Measurements from ENCODE around the gene SELENOW. TPM values are rescaled to one million over a fixed set of nuclear protein-coding genes. Genes with fewer than 3 reads are reported as not detected.

SELENOW gene
- total RNA-seq, 3 donors from 2014 or later (not counting 1 experiment from before 2014, with no cell fraction given): 90.5 to 104 (median 97.2) TPM

DNA sequence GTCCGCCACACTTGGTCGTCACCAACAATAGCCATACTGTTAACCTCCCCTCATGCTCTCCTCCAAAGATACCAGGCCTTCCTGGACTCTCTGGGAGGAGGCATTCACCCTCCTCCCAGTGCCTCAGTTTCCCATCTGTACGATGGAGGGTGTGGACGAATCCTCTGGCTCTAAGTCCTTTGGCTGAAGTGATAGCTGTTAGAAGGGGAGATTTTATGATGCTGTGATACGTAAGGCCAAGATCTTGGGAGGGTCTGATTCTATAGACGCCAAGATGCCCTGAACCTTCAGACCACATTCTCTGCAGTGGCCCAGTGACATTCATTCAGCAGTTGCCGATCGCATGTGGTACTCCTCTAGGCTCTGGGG lies 48.0 kb upstream of the SELENOW start:
- ATAC-seq: no peak
- H3K9me3 Mint-ChIP-seq: no peaks in the 10 kb centered on the region
- no peaks in the 10 kb centered on the region for H3K36me3 ChIP-seq (ENCODE audit: control insufficient read depth, insufficient read depth, low read length)
- intact Hi-C loops (cut with micrococcal nuclease): no loop called here
- H3K4me3 ChIP-seq (ENCODE audit: low read length): no peak overlapping the region
- 85% methylated on average over 8 of the region's 8 CpGs for WGBS (ENCODE audit: insufficient coverage)
- no peak overlapping the region for H3K27ac ChIP-seq (ENCODE audit: low read length)
- peaks cover 12% of the 10 kb centered on the region for H3K4me1 ChIP-seq (ENCODE audit: control insufficient read depth, insufficient read depth, low read length)
- H3K27me3 Mint-ChIP-seq (ENCODE audit: low read depth in 2 of 2): peaks cover 40 to 44% of the 10 kb centered on the region in 2 donors
- no peak overlapping the region for H3K4me3 Mint-ChIP-seq
- no peaks in the 10 kb centered on the region for H3K9me3 ChIP-seq (ENCODE audit: control insufficient read depth, insufficient read depth, low read length)
- no peak for DNase-seq
- H3K27me3 ChIP-seq (ENCODE audit: control insufficient read depth, insufficient read depth, low read length): peaks cover 14% of the 10 kb centered on the region
- H3K4me1 Mint-ChIP-seq: peaks cover 9 to 17% of the 10 kb centered on the region in 2 donors
- no peak for TF ChIP-seq CTCF (IDR thresholded peaks at IDR 0.05)
- H3K36me3 Mint-ChIP-seq: no peaks in the 10 kb centered on the region
- H3K27ac Mint-ChIP-seq: no peak overlapping the region

GRCh38 chr19:47730910-47731309 lies 47.6 kb upstream of the SELENOW start:
- intact Hi-C loops (cut with micrococcal nuclease): no loop called here
- no peak for TF ChIP-seq CTCF (IDR thresholded peaks at IDR 0.05)
- H3K36me3 ChIP-seq (ENCODE audit: control insufficient read depth, insufficient read depth, low read length): no peaks in the 10 kb centered on the region
- Mint-ChIP-seq H3K4me3 (no peak overlapping the region), H3K36me3 (no peaks in the 10 kb centered on the region), H3K27ac (no peak overlapping the region), H3K9me3 (no peaks in the 10 kb centered on the region), H3K27me3 (ENCODE audit: low read depth in 2 of 2) (peaks cover 40 to 44% of the 10 kb centered on the region in 2 donors), H3K4me1 (peaks cover 9 to 17% of the 10 kb centered on the region in 2 donors)
- H3K27ac ChIP-seq (ENCODE audit: low read length): no peak overlapping the region
- DNase-seq: no peak
- no peak overlapping the region for H3K4me3 ChIP-seq (ENCODE audit: low read length)
- no peaks in the 10 kb centered on the region for H3K9me3 ChIP-seq (ENCODE audit: control insufficient read depth, insufficient read depth, low read length)
- H3K27me3 ChIP-seq (ENCODE audit: control insufficient read depth, insufficient read depth, low read length): peaks cover 14% of the 10 kb centered on the region
- peaks cover 12% of the 10 kb centered on the region for H3K4me1 ChIP-seq (ENCODE audit: control insufficient read depth, insufficient read depth, low read length)
- no peak for ATAC-seq
- 91% methylated on average over 7 of the region's 8 CpGs for WGBS (ENCODE audit: insufficient coverage)

DNA sequence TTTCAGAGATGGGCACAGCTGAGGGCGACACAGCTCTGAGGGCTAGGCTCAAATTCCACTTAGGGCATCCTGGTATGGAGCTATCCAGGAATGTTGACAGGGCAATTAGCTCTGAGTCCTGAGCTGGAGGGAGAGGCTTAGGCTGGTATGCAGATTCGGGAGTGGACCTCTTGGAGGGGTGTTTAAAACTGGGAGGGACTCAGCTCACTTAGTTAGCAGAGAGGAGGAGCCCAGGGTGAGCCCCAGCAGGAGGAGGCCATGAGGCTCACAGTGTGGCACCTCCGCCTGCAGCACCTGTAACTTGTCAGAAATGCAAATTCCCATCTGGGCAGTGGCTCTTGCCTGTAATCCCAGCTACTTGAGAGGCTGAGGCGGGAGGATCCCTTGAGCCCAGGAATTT lies 43.4 kb upstream of the SELENOW start:
- intact Hi-C loops (cut with micrococcal nuclease): no loop called here
- Mint-ChIP-seq H3K27me3 (ENCODE audit: low read depth in 2 of 2) (peaks cover 15 to 16% of the 10 kb centered on the region in 2 donors), H3K4me3 (no peak overlapping the region), H3K4me1 (peaks cover 0 to 4% of the 10 kb centered on the region in 2 donors), H3K36me3 (no peaks in the 10 kb centered on the region), H3K9me3 (no peaks in the 10 kb centered on the region), H3K27ac (no peak overlapping the region)
- Histone ChIP-seq H3K4me1 (ENCODE audit: control insufficient read depth, insufficient read depth, low read length) (peaks cover 2% of the 10 kb centered on the region), H3K4me3 (ENCODE audit: low read length) (no peak overlapping the region), H3K27ac (ENCODE audit: low read length) (no peak overlapping the region), H3K36me3 (ENCODE audit: control insufficient read depth, insufficient read depth, low read length) (no peaks in the 10 kb centered on the region), H3K27me3 (ENCODE audit: control insufficient read depth, insufficient read depth, low read length) (peaks cover 6% of the 10 kb centered on the region), H3K9me3 (ENCODE audit: control insufficient read depth, insufficient read depth, low read length) (no peaks in the 10 kb centered on the region)
- ATAC-seq (no peak), DNase-seq (no peak)
- WGBS (ENCODE audit: insufficient coverage): 87% methylated on average over 4 of the region's 4 CpGs
- TF ChIP-seq CTCF (IDR thresholded peaks at IDR 0.05): no peak

DNA sequence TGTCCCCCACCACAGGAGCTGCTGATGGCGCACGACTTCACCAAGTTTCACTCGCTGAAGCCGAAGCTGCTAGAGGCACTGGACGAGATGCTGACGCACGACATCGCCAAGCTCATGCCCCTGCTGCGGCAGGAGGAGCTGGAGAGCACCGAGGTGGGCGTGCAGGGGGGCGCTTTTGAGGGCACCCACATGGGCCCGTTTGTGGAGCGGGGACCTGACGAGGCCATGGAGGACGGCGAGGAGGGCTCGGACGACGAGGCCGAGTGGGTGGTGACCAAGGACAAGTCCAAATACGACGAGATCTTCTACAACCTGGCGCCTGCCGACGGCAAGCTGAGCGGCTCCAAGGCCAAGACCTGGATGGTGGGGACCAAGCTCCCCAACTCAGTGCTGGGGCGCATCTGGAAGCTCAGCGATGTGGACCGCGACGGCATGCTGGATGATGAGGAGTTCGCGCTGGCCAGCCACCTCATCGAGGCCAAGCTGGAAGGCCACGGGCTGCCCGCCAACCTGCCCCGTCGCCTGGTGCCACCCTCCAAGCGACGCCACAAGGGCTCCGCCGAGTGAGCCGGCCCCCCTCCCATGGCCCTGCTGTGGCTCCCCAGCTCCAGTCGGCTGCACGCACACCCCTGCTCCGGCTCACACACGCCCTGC lies 37.5 kb upstream of the SELENOW start:
- H3K4me1 Mint-ChIP-seq: peaks cover 7 to 8% of the 10 kb centered on the region in 2 donors
- intact Hi-C loops (cut with micrococcal nuclease): no loop called here
- 93% methylated on average over 48 of the region's 48 CpGs for WGBS (ENCODE audit: insufficient coverage)
- Histone ChIP-seq H3K4me1 (ENCODE audit: control insufficient read depth, insufficient read depth, low read length) (peaks cover 23% of the 10 kb centered on the region), H3K27ac (ENCODE audit: low read length) (no peak overlapping the region), H3K4me3 (ENCODE audit: low read length) (no peak overlapping the region), H3K36me3 (ENCODE audit: control insufficient read depth, insufficient read depth, low read length) (no peaks in the 10 kb centered on the region), H3K27me3 (ENCODE audit: control insufficient read depth, insufficient read depth, low read length) (no peaks in the 10 kb centered on the region), H3K9me3 (ENCODE audit: control insufficient read depth, insufficient read depth, low read length) (no peaks in the 10 kb centered on the region)
- no peaks in the 10 kb centered on the region for H3K27me3 Mint-ChIP-seq (ENCODE audit: low read depth in 2 of 2)
- no peak overlapping the region for H3K27ac Mint-ChIP-seq
- no peaks in the 10 kb centered on the region for H3K36me3 Mint-ChIP-seq
- ATAC-seq (no peak), DNase-seq (no peak)
- no peaks in the 10 kb centered on the region for H3K9me3 Mint-ChIP-seq
- no peak overlapping the region for H3K4me3 Mint-ChIP-seq
- TF ChIP-seq CTCF (IDR thresholded peaks at IDR 0.05): no peak
